OCI-LY3 (cell line): ENCODE results near the gene ICA1.

Experiments used
- H2AFZ ChIP-seq: fragments of 200-600, 300-600 bp; shearing (Covaris generic); 2 replicates; pipeline ENCODE4 v1.6.0; 2014; ENCODE audit warnings: antibody characterized with exemption, low read depth, low read length
- H3K27ac ChIP-seq: fragments of 200-600, 300-600 bp; sonication (generic); 2 replicates; pipeline ENCODE4 v1.5.1; 2014; ENCODE audit warnings: mild to moderate bottlenecking, low read length, moderate library complexity, mixed read lengths
- H3K27me3 ChIP-seq: fragments of 200-600, 300-600 bp; sonication (generic); 2 replicates; pipeline ENCODE4 v1.6.1; 2014; ENCODE audit warnings: low read depth, low read length, mixed read lengths
- H3K36me3 ChIP-seq: fragments of 200-600, 300-600 bp; sonication (generic); replicated peaks from 2 replicates; pipeline ENCODE3; 2014; ENCODE audit warnings: low read depth, low read length, mixed read lengths
- H3K4me1 ChIP-seq: fragments of 300-600, 200-600 bp; sonication (generic); 2 replicates; pipeline ENCODE4 v1.6.1; 2014; ENCODE audit warnings: low read length, mixed read lengths
- H3K4me2 ChIP-seq: fragments of 200-600, 300-600 bp; sonication (generic); 2 replicates; pipeline ENCODE4 v1.6.1; 2014; ENCODE audit warnings: low read length, mixed read lengths
- H3K4me3 ChIP-seq: fragments of 300-600, 200-600 bp; sonication (generic); 2 replicates; pipeline ENCODE4 v1.5.1; 2014; ENCODE audit warnings: antibody characterized with exemption, mild to moderate bottlenecking, low read length, moderate library complexity
- H3K79me2 ChIP-seq: fragments of 300-600, 200-600 bp; shearing (Covaris generic); 2 replicates; pipeline ENCODE4 v1.6.1; 2014; ENCODE audit warnings: mild to moderate bottlenecking, low read length, mixed read lengths
- H3K9ac ChIP-seq: fragments of 300-600, 200-600 bp; shearing (Covaris generic); 2 replicates; pipeline ENCODE4 v1.6.0; 2014; ENCODE audit warnings: mild to moderate bottlenecking, low read length, moderate library complexity
- H3K9me3 ChIP-seq: fragments of 200-600, 300-600 bp; shearing (Covaris generic); 2 replicates; pipeline ENCODE4 v1.6.1; 2014; ENCODE audit warnings: low read length, mixed read lengths; ENCODE audit not compliant: insufficient read depth
- H4K20me1 ChIP-seq: fragments of 200-600, 300-600 bp; sonication (generic); 2 replicates; pipeline ENCODE4 v1.6.1; 2016; ENCODE audit warnings: low read length, mixed read lengths; ENCODE audit not compliant: insufficient read depth
- EZH2phosphoT487 ChIP-seq: fragments of 200-600 bp; shearing (Covaris generic); IDR thresholded peaks from 2 replicates; pipeline ENCODE4 v1.6.1; 2018; ENCODE audit warnings: antibody characterized with exemption, mixed run types, low read depth
- TF ChIP-seq, protein P1 (sequence below): fragments of 200-600, 300-600 bp; sonication (generic); IDR thresholded peaks from 2 replicates; pipeline ENCODE4 v1.5.1; 2014; ENCODE audit warnings: antibody characterized with exemption, low read length, low read depth

ICA1 gene

DNA sequence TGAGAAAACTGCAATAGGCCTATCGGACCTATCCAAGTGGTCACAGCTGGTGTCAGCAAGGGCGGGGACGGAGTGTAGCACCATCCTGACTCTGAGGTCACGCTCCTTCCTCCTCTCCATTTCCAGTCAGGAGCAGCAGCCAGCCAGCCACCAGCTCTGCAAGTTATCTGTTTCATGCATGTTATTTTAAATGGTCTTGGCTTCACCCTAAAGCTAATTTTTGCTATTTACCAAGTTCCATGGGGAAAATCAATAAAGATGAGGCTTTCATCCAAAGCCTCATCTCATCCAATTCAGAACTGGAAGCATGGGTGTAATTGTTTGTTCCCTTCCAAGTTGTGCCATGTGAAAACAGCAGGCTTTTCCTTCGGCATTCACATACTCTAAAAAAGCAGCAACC lies 49.3 kb downstream of the ICA1 start:
- no peaks in the 10 kb centered on the region for H4K20me1 ChIP-seq
- TF ChIP-seq, protein P1, sequence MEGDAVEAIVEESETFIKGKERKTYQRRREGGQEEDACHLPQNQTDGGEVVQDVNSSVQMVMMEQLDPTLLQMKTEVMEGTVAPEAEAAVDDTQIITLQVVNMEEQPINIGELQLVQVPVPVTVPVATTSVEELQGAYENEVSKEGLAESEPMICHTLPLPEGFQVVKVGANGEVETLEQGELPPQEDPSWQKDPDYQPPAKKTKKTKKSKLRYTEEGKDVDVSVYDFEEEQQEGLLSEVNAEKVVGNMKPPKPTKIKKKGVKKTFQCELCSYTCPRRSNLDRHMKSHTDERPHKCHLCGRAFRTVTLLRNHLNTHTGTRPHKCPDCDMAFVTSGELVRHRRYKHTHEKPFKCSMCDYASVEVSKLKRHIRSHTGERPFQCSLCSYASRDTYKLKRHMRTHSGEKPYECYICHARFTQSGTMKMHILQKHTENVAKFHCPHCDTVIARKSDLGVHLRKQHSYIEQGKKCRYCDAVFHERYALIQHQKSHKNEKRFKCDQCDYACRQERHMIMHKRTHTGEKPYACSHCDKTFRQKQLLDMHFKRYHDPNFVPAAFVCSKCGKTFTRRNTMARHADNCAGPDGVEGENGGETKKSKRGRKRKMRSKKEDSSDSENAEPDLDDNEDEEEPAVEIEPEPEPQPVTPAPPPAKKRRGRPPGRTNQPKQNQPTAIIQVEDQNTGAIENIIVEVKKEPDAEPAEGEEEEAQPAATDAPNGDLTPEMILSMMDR: no peak
- no peak for TF ChIP-seq EZH2phosphoT487
- H3K9me3 ChIP-seq: no peaks in the 10 kb centered on the region
- no peak overlapping the region for H3K4me3 ChIP-seq
- H3K9ac ChIP-seq: no peak overlapping the region
- H2AFZ ChIP-seq: no peak overlapping the region
- no peak overlapping the region for H3K27ac ChIP-seq
- no peaks in the 10 kb centered on the region for H3K79me2 ChIP-seq
- H3K4me2 ChIP-seq: no peak overlapping the region
- no peaks in the 10 kb centered on the region for H3K36me3 ChIP-seq
- H3K27me3 ChIP-seq: no peaks in the 10 kb centered on the region
- peaks cover 3% of the 10 kb centered on the region; the same call in 1 of the 2 replicates for H3K4me1 ChIP-seq

DNA sequence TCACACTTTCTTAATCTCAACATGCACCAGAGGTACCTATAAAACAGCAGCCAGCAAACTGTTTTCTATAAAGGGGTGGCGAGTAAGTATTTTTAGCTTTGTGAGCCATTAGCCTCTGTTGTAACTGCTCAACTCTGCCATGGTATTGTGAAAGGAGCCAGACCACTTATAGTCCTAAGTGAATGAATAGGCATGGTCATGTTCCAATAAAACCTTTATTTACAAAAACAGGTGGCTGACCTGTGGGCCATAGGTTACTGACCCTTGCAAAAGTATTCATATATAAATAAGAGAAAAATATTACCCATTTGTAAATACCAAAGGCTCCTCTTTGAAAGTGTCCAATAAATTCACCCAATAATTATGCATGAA lies 50.3 kb downstream of the ICA1 start:
- Histone ChIP-seq H3K4me3 (no peak overlapping the region), H3K79me2 (no peaks in the 10 kb centered on the region), H4K20me1 (no peaks in the 10 kb centered on the region), H3K9ac (no peak overlapping the region), H3K4me1 (no peaks in the 10 kb centered on the region), H2AFZ (no peak overlapping the region), H3K4me2 (no peak overlapping the region), H3K27me3 (no peaks in the 10 kb centered on the region), H3K9me3 (no peaks in the 10 kb centered on the region), H3K27ac (no peak overlapping the region), H3K36me3 (no peaks in the 10 kb centered on the region)
- no peak for TF ChIP-seq EZH2phosphoT487
- TF ChIP-seq, protein P1: no peak

DNA sequence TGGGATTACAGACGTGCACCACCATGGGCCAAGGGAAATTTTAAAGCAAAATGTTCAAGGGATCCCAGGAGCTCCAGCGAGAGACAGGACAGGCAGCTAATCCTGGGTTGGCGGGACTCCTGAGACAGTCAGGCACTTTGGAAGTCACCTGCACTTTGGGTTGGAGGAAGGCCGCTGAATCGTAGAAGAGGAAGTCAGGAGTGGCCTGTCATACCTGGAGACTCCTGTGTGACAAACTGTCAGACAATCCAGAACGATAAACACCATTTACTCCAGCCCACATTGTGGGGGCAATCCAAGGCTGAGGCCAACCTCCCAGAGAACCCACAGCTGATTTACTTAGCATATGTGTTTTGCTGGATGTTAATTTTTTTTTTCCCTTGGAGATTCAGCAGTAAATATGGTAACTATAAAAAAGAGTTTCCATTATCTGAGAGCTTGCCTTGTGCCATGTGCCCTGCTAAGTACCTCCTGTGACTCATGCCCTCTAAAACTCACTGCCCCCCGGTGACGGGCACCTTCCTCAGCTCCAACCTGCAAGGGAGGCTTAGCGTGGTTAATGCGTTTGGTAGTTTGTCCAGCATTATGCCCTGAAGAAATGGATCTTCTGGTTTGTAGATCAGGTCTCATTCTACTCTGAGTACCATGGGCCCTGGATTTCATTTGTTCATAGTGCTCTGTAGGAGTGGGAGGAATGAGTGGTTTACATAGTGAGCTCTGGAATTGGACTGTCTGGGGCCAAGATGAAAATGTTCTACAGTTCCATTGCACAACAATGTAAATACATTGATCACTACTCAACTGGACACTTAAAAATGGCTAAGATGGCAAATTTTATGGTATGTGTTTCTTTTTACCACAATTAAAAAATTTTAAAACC lies 50.9 kb downstream of the ICA1 start:
- no peak for TF ChIP-seq EZH2phosphoT487
- TF ChIP-seq, protein P1: no peak
- Histone ChIP-seq H2AFZ (no peak overlapping the region), H3K4me2 (no peak overlapping the region), H3K9me3 (no peaks in the 10 kb centered on the region), H3K27ac (no peak overlapping the region), H3K79me2 (no peaks in the 10 kb centered on the region), H3K36me3 (no peaks in the 10 kb centered on the region), H3K4me1 (no peaks in the 10 kb centered on the region), H4K20me1 (no peaks in the 10 kb centered on the region), H3K4me3 (no peak overlapping the region), H3K27me3 (no peaks in the 10 kb centered on the region; the same call in 1 of the 2 replicates), H3K9ac (no peak overlapping the region)

DNA sequence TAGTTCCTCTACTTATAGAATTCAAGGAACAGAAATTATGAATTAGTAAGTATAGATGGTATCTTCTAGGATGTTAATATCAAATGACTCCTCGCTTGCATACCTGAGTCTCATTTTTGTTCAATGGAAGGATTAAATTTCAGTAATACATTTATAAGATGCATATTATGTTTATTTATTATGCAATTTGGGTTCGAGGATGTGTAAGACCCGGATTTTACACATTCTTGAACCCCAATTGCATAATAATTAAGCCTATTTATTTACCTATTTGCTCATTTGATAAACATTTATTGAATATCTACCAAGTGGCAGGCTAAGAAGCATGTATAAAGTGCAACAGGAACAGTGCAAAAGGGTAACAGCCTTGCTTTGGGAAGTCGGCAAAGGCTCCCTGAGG lies 52.6 kb downstream of the ICA1 start:
- TF ChIP-seq, protein P1: no peak
- TF ChIP-seq EZH2phosphoT487: no peak
- H3K27me3 ChIP-seq: no peaks in the 10 kb centered on the region; the same call in 1 of the 2 replicates
- H3K36me3 ChIP-seq: no peaks in the 10 kb centered on the region
- no peak overlapping the region for H2AFZ ChIP-seq
- no peaks in the 10 kb centered on the region for H3K4me1 ChIP-seq
- H3K79me2 ChIP-seq: no peaks in the 10 kb centered on the region
- no peaks in the 10 kb centered on the region for H4K20me1 ChIP-seq
- H3K9me3 ChIP-seq: no peaks in the 10 kb centered on the region
- H3K4me2 ChIP-seq: no peak overlapping the region
- H3K4me3 ChIP-seq: no peak overlapping the region
- no peak overlapping the region for H3K27ac ChIP-seq
- no peak overlapping the region for H3K9ac ChIP-seq
